ENCODE data around the gene TRPM8. TPM values are rescaled to one million over a fixed set of nuclear protein-coding genes. Genes with fewer than 3 reads are reported as not detected.

Gene TRPM8
- total RNA-seq, 1 donor from 2014 or later, result not detected

GRCh38 chr2:234006501-234006900 lies 89.3 kb downstream of the TRPM8 start:
- Mint-ChIP-seq H3K27me3 (peaks cover 18% of the 10 kb centered on the region), H3K9me3 (no peaks in the 10 kb centered on the region), H3K4me1 (no peaks in the 10 kb centered on the region)

GRCh38 chr2:234014427-234014826 lies 97.3 kb downstream of the TRPM8 start:
- H3K4me1 Mint-ChIP-seq, result no peaks in the 10 kb centered on the region
- no peaks in the 10 kb centered on the region for H3K36me3 Mint-ChIP-seq (ENCODE audit: low read depth)
- H3K27me3 Mint-ChIP-seq, result peaks cover 20% of the 10 kb centered on the region
- H3K4me3 Mint-ChIP-seq, result no peak overlapping the region
- no peak for TF ChIP-seq CTCF (IDR thresholded peaks at IDR 0.05)
- intact Hi-C loops (cut with micrococcal nuclease), result no loop called here
- no peak for ATAC-seq (ENCODE audit: low read depth)
- CTCF ChIA-PET, result no interaction called here
- H3K27ac Mint-ChIP-seq, result no peak overlapping the region
- no peaks in the 10 kb centered on the region for H3K9me3 Mint-ChIP-seq
- DNase-seq, result no peak
- POLR2A ChIA-PET, result no interaction called here

More at GRCh38 chr2:234006501-234006900, 89.3 kb downstream of the TRPM8 start:
- H3K4me3 Mint-ChIP-seq, result no peak overlapping the region
- ChIA-PET POLR2A (no interaction called here), CTCF (no interaction called here)
- no peaks in the 10 kb centered on the region for H3K36me3 Mint-ChIP-seq (ENCODE audit: low read depth)
- TF ChIP-seq CTCF (IDR thresholded peaks at IDR 0.05), result no peak
- intact Hi-C loops (cut with micrococcal nuclease), result no loop called here
- no peak for DNase-seq
- ATAC-seq (ENCODE audit: low read depth), result no peak
- H3K27ac Mint-ChIP-seq, result no peak overlapping the region

DNA sequence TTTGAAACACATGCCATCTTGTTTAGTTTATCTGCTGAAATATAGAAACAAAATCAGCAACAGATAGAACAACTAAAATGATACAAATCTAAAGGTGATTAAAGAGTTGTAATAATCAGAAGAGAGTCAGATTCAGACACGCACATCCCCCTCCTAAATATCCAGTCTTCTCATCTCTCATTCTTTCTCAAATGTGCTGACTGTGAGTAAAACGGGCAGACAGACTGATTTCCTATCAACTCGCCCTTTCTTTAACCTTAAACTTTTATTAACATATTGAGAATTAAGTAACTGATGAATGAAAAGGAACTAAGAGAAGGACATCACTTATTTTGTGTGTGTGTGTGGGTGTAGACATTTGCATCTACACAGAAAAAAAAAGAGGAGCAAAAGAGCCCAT lies 98.7 kb downstream of the TRPM8 start:
- H3K27ac Mint-ChIP-seq, result no peak overlapping the region
- ChIA-PET CTCF (no interaction called here), POLR2A (no interaction called here)
- no peaks in the 10 kb centered on the region for H3K36me3 Mint-ChIP-seq (ENCODE audit: low read depth)
- H3K9me3 Mint-ChIP-seq, result no peaks in the 10 kb centered on the region
- no peaks in the 10 kb centered on the region for H3K4me1 Mint-ChIP-seq
- H3K27me3 Mint-ChIP-seq, result peaks cover 25% of the 10 kb centered on the region
- DNase-seq, result no peak
- ATAC-seq (ENCODE audit: low read depth), result no peak
- TF ChIP-seq CTCF (IDR thresholded peaks at IDR 0.05), result no peak
- intact Hi-C loops (cut with micrococcal nuclease), result no loop called here
- H3K4me3 Mint-ChIP-seq, result no peak overlapping the region

DNA sequence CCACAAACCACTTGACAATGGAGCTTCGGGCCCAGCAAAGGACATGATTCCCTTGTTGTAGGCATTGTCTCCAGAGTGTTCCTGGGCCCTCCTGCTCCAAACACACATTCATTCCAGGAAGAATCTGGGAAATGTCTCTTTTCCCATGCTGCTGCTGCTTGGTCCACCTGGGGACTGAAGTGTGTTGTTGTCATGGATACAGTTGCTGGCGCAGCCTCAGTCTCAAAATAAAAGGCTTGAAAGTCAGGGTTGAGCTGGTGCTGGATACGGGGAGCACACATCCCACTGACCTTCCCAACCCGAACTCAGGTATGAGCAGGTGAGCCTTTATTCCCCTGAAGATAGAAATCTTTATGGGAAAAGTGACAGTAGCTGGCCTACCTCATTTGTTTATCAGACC lies 102.7 kb downstream of the TRPM8 start:
- ATAC-seq (ENCODE audit: low read depth) (no peak), DNase-seq (no peak)
- Mint-ChIP-seq H3K4me3 (no peak overlapping the region), H3K27ac (no peak overlapping the region), H3K27me3 (peaks cover 15% of the 10 kb centered on the region), H3K36me3 (ENCODE audit: low read depth) (no peaks in the 10 kb centered on the region), H3K9me3 (peaks cover 2% of the 10 kb centered on the region), H3K4me1 (no peaks in the 10 kb centered on the region)
- POLR2A ChIA-PET, result no interaction called here
- no peak for TF ChIP-seq CTCF (IDR thresholded peaks at IDR 0.05)
- intact Hi-C loops (cut with micrococcal nuclease), result no loop called here
- CTCF ChIA-PET, result no interaction called here

- H3K27me3 Mint-ChIP-seq, result peaks cover 15% of the 10 kb centered on the region
- ATAC-seq (ENCODE audit: low read depth), result no peak
- no peak for DNase-seq
- no peak overlapping the region for H3K4me3 Mint-ChIP-seq
- intact Hi-C loops (cut with micrococcal nuclease), result no loop called here
- H3K36me3 Mint-ChIP-seq (ENCODE audit: low read depth), result no peaks in the 10 kb centered on the region
- no peak for TF ChIP-seq CTCF (IDR thresholded peaks at IDR 0.05)
- ChIA-PET POLR2A (no interaction called here), CTCF (no interaction called here)
- H3K4me1 Mint-ChIP-seq, result peaks cover 4% of the 10 kb centered on the region
- H3K9me3 Mint-ChIP-seq, result peaks cover 2% of the 10 kb centered on the region
- no peak overlapping the region for H3K27ac Mint-ChIP-seq
These were observed 103.2 kb downstream of the TRPM8 start for GRCh38 chr2:234020332-234020731.
